Activated CD4-positive, alpha-beta T cell treated with anti-CD3 and anti-CD28 coated beads, Interleukin-2, amount 10 ng/mL, durations not matched to agents 24 days and 14 days (primary cell): Measurements from ENCODE around the gene PDF. TPM values are rescaled to one million over a fixed set of nuclear protein-coding genes. Genes with fewer than 3 reads are reported as not detected.
"Not testable (repeated sequence)": the region's sequence is repeated elsewhere in the genome, so short reads cannot be mapped to it uniquely, and the experiment has no call there.

Experiments used
- DNase-seq: peaks from one replicate; pipeline ENCODE4 v3.0.0; 2022
- H3K27ac Mint-ChIP-seq: one replicate; pipeline ENCODE4 v1.8.0; 2022; ENCODE audit warnings: mild to moderate bottlenecking, mixed read lengths
- H3K27me3 Mint-ChIP-seq: one replicate; pipeline ENCODE4 v1.8.0; 2022; ENCODE audit warnings: mixed read lengths
- H3K36me3 Mint-ChIP-seq: one replicate; pipeline ENCODE4 v1.8.0; 2022; ENCODE audit warnings: low read depth, mild to moderate bottlenecking, mixed read lengths
- H3K4me1 Mint-ChIP-seq: one replicate; pipeline ENCODE4 v1.8.0; 2021; ENCODE audit warnings: mixed read lengths
- H3K4me3 Mint-ChIP-seq: one replicate; pipeline ENCODE4 v1.8.0; 2022; ENCODE audit warnings: mild to moderate bottlenecking, moderate library complexity, mixed read lengths
- H3K9me3 Mint-ChIP-seq: one replicate; pipeline ENCODE4 v1.8.0; 2021; ENCODE audit warnings: mixed read lengths
- intact Hi-C: fragments of 100-400 bp; cut with micrococcal nuclease; formaldehyde crosslinking; loops from one replicate; pipeline ENCODE4 v1.15.1; 2023
- total RNA-seq: library from RNA; stranded (reverse); gene quantifications from 2 replicates; pipeline ENCODE4 v1.2.3, GENCODE V29; 2022

Gene PDF, protein sequence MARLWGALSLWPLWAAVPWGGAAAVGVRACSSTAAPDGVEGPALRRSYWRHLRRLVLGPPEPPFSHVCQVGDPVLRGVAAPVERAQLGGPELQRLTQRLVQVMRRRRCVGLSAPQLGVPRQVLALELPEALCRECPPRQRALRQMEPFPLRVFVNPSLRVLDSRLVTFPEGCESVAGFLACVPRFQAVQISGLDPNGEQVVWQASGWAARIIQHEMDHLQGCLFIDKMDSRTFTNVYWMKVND
- 18.2 and 21.9 TPM in 2 replicates for total RNA-seq

DNA sequence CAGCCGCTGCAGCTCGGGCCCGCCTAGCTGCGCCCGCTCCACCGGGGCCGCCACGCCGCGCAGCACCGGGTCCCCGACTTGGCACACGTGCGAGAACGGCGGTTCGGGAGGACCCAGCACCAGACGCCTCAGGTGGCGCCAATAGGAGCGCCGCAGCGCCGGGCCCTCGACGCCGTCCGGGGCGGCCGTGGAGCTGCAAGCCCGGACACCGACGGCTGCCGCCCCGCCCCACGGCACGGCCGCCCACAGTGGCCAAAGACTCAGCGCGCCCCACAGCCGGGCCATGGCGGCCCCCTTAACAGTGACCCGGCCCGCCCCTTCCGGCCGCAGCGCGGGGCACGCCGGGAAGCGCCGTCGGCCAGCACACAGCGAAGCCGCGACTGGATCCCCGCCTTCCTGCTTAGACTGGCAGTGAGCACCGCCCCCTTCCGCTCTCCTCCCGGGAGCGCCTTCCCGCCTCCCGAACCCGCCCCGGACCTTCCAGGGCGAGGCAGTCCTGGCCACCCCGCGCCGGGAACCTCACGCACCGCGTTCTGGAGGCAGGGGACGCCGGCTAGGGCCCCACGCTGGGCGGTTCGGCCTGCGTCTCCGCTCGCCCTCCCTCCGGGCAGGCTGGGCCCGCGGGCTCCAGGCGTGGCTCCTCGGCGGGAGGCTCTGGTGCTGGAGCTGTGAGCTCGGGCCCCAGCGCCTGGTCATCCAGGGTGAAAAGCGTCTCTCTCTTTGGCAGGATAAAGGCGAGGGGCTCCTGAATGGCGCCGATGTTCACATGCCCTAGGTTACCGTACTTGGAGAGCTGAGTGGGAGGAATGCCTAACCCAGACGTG, at the start of gene PDF:
PDF (minus strand) TSS at position 303 of the 824 bp plus-strand sequence; CDS start at position 285, 18 bp downstream.
- Mint-ChIP-seq H3K4me1 (peaks cover 32% of the 10 kb centered on the region), H3K9me3 (no peaks in the 10 kb centered on the region), H3K36me3 (peaks cover 64% of the 10 kb centered on the region), H3K27me3 (no peaks in the 10 kb centered on the region), H3K4me3 (peak within 1 kb of the TSS; percentile 90), H3K27ac (peak within 1 kb of the TSS; percentile 89)
- DNase-seq: peak; percentile 97
- intact Hi-C loops: loop anchor here (1.0 to 10.0 kb wide), 5 partner anchors 9 to 1666 kb away; partner anchors contain the start of genes ACD, C16orf86, CHTF8 and COG8

DNA sequence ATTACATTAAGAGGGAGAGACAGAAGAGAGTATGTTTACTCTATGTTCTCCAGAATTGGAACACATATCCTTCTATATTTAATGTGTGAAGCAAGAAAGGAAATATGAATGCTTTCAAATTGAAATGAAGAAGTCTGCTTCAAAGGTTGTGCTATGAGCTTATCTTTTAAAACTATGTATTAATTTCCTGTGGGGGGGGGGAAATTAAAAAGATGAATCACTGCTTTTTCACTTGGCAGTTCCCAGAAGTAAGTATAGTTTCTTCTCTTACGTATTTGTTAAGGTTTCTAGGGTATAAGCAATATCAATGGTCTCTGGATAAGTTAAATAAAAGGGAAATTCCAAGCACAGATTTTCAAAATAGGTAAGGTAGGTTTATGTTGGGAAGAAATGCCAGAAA, 48.4 kb upstream of the PDF start:
- Mint-ChIP-seq H3K27ac (peak overlapping the region; percentile 39), H3K36me3 (peaks cover 55% of the 10 kb centered on the region)

DNA sequence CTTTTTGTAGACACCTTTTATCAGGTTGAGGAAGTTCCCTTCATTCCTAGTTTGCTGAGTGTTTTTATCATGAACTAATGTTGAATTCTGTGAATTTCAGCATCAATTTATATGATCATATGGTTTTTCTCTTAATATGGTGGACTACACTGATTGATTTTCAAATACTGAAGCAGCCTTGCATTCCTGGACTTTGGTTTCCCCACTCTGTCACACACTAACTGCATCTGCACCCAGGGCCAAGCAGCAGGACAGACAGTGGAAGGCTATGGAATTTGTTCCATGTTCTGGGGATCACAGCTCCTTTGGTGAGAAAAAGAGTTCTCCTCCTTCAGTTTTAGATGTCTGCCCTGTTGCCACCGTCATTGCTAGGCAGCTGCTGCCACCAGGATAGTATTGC, 47.6 kb upstream of the PDF start:
- H3K4me1 Mint-ChIP-seq: peaks cover 10% of the 10 kb centered on the region
- intact Hi-C loops: no loop called here
- H3K9me3 Mint-ChIP-seq: no peaks in the 10 kb centered on the region
- no peak overlapping the region for H3K27ac Mint-ChIP-seq
- H3K27me3 Mint-ChIP-seq: no peaks in the 10 kb centered on the region
- no peak for DNase-seq
- H3K36me3 Mint-ChIP-seq: peaks cover 55% of the 10 kb centered on the region
- no peak overlapping the region for H3K4me3 Mint-ChIP-seq

More for the DNA sequence above, 48.4 kb upstream of the PDF start:
- intact Hi-C loops: no loop called here
- Mint-ChIP-seq H3K9me3 (no peaks in the 10 kb centered on the region), H3K27me3 (no peaks in the 10 kb centered on the region), H3K4me3 (no peak overlapping the region), H3K4me1 (peaks cover 13% of the 10 kb centered on the region)
- no peak for DNase-seq

DNA sequence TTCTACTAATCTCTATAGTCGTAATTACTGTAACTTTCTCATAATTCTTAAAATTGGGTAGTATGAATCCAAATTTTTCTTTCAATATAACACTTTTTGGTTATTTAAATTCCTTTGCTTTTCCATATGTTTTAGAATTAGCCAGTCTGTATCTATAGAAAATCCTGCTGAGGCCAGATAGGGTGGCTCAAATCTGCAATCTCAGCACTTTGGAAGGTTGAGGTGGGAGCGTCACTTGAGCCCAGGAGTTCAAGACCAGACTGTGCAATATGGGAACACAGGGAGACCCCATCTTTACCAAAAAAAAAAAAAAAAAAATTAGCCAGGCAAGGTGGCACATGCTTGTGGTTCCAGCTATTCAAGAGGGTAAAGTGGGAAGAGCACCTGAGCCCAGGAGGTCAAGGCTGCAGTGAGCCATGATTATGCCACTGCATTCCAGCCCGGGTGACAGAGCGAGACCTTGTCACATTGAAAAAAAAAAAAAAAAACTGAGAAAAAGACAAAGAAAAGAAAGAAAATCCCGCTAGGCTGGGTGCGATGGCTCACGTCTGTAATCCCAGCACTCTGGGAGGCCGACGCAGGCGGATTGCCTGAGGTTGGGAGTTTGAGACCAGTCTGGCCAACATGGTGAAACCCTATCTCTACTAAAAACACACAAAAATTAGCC, 46.1 kb upstream of the PDF start:
- H3K9me3 Mint-ChIP-seq: no peaks in the 10 kb centered on the region
- peaks cover 54% of the 10 kb centered on the region for H3K36me3 Mint-ChIP-seq
- DNase-seq: no peak
- intact Hi-C loops: no loop called here
- no peaks in the 10 kb centered on the region for H3K27me3 Mint-ChIP-seq
- no peak overlapping the region for H3K27ac Mint-ChIP-seq
- H3K4me3 Mint-ChIP-seq: no peak overlapping the region
- peaks cover 6% of the 10 kb centered on the region for H3K4me1 Mint-ChIP-seq

DNA sequence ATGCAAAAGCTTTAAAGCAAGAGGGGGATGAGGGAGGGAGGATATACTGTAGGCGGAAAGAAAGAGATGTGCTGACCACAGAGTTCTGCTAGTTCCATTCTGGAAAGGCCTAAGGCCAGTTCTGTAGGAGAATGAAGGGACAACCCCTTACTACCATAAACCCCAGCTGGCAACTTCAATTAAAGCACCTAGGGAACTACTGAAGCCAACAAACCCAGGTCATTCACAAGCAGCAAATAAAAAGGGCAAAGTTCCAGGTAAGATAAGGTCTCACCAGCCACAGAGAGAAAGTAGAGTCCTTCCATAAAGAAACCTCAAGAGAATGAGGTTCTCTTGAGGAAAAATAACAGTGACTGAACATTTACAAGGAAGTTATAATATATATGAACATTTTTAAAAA, 42.6 kb upstream of the PDF start:
- no peak overlapping the region for H3K4me3 Mint-ChIP-seq
- H3K27ac Mint-ChIP-seq: peak overlapping the region; percentile 24
- DNase-seq: no peak
- H3K27me3 Mint-ChIP-seq: no peaks in the 10 kb centered on the region
- no peaks in the 10 kb centered on the region for H3K9me3 Mint-ChIP-seq
- peaks cover 56% of the 10 kb centered on the region for H3K36me3 Mint-ChIP-seq
- H3K4me1 Mint-ChIP-seq: peaks cover 8% of the 10 kb centered on the region
- intact Hi-C loops: no loop called here

DNA sequence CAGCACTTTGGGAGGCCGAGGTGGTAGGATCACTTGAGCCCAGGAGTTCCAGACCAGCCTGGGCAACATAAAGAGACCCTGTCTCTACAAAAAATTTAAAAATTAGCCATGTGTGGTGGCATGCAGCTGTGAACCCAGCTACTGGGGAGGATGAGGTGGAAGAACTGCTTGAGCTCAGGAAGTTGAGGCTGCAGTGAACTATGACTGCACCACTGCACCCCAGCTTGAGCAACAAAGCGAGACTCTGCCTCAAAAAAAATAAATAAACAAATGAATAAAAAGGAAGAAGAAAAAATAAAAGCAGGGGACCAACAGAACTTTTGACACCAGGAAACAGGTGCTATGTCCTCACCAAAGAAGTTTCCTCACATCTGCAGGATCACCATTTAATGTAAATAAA, 41.2 kb upstream of the PDF start:
- H3K9me3 Mint-ChIP-seq: no peaks in the 10 kb centered on the region
- H3K4me3 Mint-ChIP-seq: no peak overlapping the region
- intact Hi-C loops: no loop called here
- peaks cover 62% of the 10 kb centered on the region for H3K36me3 Mint-ChIP-seq
- H3K27me3 Mint-ChIP-seq: no peaks in the 10 kb centered on the region
- peaks cover 12% of the 10 kb centered on the region for H3K4me1 Mint-ChIP-seq
- H3K27ac Mint-ChIP-seq: no peak overlapping the region
- DNase-seq: no peak

DNA sequence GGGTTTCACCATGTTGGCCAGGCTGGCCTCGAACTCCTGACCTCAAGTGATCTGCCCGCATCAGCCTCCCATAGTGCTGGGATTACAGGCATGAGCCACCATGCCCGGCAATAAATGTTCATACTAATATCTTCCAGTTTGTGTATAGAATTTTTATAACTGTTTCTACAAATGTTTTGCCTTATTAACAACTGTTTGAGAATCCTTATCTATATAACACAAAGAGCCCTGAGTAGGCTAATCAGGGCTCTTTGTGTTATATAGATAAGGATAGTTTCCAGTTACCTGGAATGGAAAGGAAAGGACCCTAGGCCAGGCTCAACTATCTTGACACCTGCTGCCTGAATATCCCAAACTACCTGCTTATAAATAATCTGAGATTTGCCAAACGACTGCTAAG, 38.5 kb upstream of the PDF start:
- H3K4me1 Mint-ChIP-seq: peaks cover 18% of the 10 kb centered on the region
- no peak for DNase-seq
- no peak overlapping the region for H3K27ac Mint-ChIP-seq
- no peaks in the 10 kb centered on the region for H3K9me3 Mint-ChIP-seq
- H3K27me3 Mint-ChIP-seq: no peaks in the 10 kb centered on the region
- no peak overlapping the region for H3K4me3 Mint-ChIP-seq
- intact Hi-C loops: no loop called here
- peaks cover 71% of the 10 kb centered on the region for H3K36me3 Mint-ChIP-seq

DNA sequence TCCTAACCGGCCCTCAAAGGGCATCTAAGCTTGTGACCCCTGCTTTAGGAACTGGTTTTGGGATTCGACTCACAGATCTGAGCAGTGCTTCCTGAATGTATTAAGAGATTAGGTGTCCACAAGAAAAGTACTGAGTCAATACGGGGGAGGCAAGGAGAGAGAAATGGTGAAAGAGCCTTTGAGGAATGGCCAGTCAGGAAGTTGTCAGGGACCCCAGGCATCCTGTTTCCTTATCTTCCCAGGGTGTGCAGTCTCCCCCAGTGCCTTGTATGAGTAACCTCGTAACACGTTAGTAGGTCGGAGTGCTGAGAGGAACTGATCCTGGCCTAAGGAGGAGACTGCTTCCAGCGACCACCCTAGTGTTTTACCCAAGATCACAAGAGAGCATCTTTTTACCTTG, 37.6 kb upstream of the PDF start:
- no peak for DNase-seq
- peaks cover 16% of the 10 kb centered on the region for H3K4me1 Mint-ChIP-seq
- H3K4me3 Mint-ChIP-seq: no peak overlapping the region
- H3K27ac Mint-ChIP-seq: no peak overlapping the region
- H3K36me3 Mint-ChIP-seq: peaks cover 68% of the 10 kb centered on the region
- intact Hi-C loops: no loop called here
- H3K9me3 Mint-ChIP-seq: no peaks in the 10 kb centered on the region
- H3K27me3 Mint-ChIP-seq: no peaks in the 10 kb centered on the region

DNA sequence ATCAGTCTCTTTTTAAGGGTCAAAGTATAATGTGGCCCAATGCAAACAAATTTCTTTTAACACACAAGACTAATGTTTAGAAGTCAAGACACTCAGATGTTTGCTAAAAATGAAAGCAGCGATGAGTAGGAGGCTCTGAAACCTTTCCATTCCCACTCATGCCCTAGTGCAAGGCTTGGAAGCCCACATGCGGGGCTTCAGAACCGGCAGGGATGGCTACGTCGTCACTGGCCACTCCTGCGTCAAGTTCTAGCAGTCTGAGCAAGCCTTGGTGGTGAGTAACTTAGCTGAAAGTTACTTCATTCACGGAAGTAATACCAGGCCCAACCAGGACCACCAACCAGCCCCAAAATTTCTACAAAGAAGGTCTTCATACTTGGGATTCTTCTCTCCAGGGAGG, 36.0 kb upstream of the PDF start:
- H3K27me3 Mint-ChIP-seq: no peaks in the 10 kb centered on the region
- DNase-seq: no peak
- no peak overlapping the region for H3K27ac Mint-ChIP-seq
- no peaks in the 10 kb centered on the region for H3K9me3 Mint-ChIP-seq
- H3K4me1 Mint-ChIP-seq: peaks cover 19% of the 10 kb centered on the region
- intact Hi-C loops: no loop called here
- no peak overlapping the region for H3K4me3 Mint-ChIP-seq
- H3K36me3 Mint-ChIP-seq: peaks cover 68% of the 10 kb centered on the region

DNA sequence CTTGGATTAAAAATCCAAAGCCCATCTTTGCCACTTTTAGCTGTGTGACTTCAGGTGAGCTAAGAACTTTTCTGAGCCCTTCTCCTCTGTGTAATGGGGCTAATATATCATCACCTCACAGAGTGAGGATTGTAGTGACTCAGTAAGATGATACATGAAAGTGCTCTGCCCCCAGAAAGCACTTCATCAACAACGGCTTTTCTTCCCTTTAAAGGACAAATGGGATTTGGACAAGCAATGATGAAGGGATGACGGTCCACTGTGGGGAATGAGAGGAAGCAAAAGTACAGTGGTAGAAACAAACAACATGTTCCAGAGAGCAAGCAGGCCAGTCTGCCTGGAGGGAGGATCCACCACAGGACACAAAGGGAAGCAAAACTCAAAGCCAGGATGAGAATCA, 35.5 kb upstream of the PDF start:
- H3K27me3 Mint-ChIP-seq: no peaks in the 10 kb centered on the region
- intact Hi-C loops: no loop called here
- H3K4me3 Mint-ChIP-seq: no peak overlapping the region
- no peak for DNase-seq
- peaks cover 19% of the 10 kb centered on the region for H3K4me1 Mint-ChIP-seq
- H3K36me3 Mint-ChIP-seq: peaks cover 71% of the 10 kb centered on the region
- peak overlapping the region; percentile 79 for H3K27ac Mint-ChIP-seq
- no peaks in the 10 kb centered on the region for H3K9me3 Mint-ChIP-seq

DNA sequence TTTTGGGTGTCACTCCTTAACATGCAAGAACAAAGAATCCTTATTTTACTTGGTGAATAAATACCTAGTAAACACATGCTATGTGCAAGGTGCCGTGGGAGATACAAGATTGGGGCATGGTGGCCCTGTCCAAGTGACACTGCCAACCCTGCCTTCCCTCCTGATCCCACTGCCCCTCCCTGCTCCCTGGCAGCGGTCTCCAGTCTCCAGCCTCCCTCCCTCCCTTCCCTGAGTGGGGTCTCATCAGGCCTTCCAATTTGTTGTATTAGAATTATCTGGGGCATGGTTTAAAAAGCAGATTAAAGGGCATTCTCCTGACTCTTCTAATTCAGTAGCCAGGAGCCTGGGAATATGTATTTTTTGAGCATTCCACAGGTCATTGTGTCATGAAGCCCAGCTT, 33.7 kb upstream of the PDF start:
- H3K4me1 Mint-ChIP-seq: peaks cover 17% of the 10 kb centered on the region
- no peak for DNase-seq
- no peaks in the 10 kb centered on the region for H3K9me3 Mint-ChIP-seq
- intact Hi-C loops: no loop called here
- peaks cover 61% of the 10 kb centered on the region for H3K36me3 Mint-ChIP-seq
- H3K27ac Mint-ChIP-seq: no peak overlapping the region
- H3K27me3 Mint-ChIP-seq: no peaks in the 10 kb centered on the region
- H3K4me3 Mint-ChIP-seq: no peak overlapping the region

DNA sequence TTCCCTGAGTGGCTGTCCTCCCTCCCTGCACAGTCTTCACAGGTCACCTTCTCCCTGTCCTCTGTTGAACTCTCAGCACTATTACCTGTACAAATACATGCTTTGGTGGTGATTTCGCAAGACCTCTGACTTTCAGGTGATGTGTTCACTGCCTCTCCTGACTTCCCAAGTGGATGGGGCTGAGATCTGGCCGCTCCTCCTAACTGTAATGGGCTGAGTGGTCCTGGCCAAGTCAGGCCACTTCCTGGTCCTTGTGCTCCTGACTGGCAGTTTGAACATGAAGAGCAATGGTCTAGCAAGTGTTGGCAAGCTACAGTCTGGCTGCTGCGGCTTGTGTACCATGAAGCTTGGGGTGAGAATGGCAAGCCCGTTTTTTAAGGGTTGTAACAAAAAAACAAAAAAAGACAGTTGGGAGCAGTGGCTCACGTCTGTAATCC, 32.9 kb upstream of the PDF start:
- intact Hi-C loops: no loop called here
- H3K9me3 Mint-ChIP-seq: no peaks in the 10 kb centered on the region
- no peaks in the 10 kb centered on the region for H3K27me3 Mint-ChIP-seq
- H3K27ac Mint-ChIP-seq: no peak overlapping the region
- DNase-seq: no peak
- H3K4me1 Mint-ChIP-seq: peaks cover 17% of the 10 kb centered on the region
- H3K4me3 Mint-ChIP-seq: no peak overlapping the region
- peaks cover 57% of the 10 kb centered on the region for H3K36me3 Mint-ChIP-seq

DNA sequence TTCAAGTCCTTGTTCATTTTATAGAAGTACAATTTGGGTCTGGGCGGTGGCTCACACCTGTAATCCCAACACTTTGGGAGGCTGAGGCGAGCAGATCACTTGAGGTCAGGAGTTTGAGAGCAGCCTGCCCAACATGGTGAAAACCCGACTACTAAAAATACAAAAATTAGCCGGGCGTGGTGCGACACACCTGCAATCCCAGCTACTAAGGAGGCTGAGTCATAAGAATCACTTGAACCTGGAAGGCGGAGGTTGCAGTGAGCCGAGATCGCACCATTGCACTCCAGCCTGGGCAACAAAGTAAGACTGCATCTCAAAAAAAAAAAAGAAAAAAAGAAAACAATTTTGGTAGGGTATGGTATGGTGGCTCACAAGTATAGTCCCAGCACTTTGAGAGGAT, 29.7 kb upstream of the PDF start:
- H3K27ac Mint-ChIP-seq, DNase-seq, H3K9me3 Mint-ChIP-seq, intact Hi-C loops, H3K27me3 Mint-ChIP-seq, H3K4me1 Mint-ChIP-seq, H3K4me3 Mint-ChIP-seq: not testable (repeated sequence)
- H3K36me3 Mint-ChIP-seq: peaks cover 43% of the 10 kb centered on the region
